Subcutaneous adipose tissue (tissue), 4 donors: ENCODE data around the gene IL18RAP. TPM values are rescaled to one million over a fixed set of nuclear protein-coding genes. Genes with fewer than 3 reads are reported as not detected.

Experiments
- CTCF ChIP-seq: fragments of 450-650 bp; IDR thresholded peaks from one replicate; pipeline ENCODE4 v1.5.1; 2016; ENCODE audit warnings: low read depth, mild to moderate bottlenecking, control low read depth, antibody characterized with exemption, moderate library complexity
- total RNA-seq, 4 donors: library from RNA; depleted of rRNA; stranded (reverse); fragments of >200 nt; gene quantifications; one replicate each; pipeline ENCODE4 v1.1.0, GENCODE V29; 2016

Gene IL18RAP
- total RNA-seq, 4 donors from 2014 or later = 2.0 to 7.2 (median 3.6) TPM

- TF ChIP-seq CTCF = no peak
Measured at GRCh38 chr2:102442967-102443828, 20.2 kb downstream of the IL18RAP start.

- TF ChIP-seq CTCF = no peak
Measured at GRCh38 chr2:102444233-102444632, 21.3 kb downstream of the IL18RAP start.

- TF ChIP-seq CTCF = no peak
Measured at GRCh38 chr2:102446936-102447335, 24.0 kb downstream of the IL18RAP start.

GRCh38 chr2:102449370-102449974 lies 26.5 kb downstream of the IL18RAP start:
- no peak for TF ChIP-seq CTCF

GRCh38 chr2:102451968-102452367 lies 29.0 kb downstream of the IL18RAP start:
- no peak for TF ChIP-seq CTCF

- TF ChIP-seq CTCF = no peak
Measured at GRCh38 chr2:102453501-102453900, 30.5 kb downstream of the IL18RAP start.

GRCh38 chr2:102455061-102455670 lies 32.2 kb downstream of the IL18RAP start:
- TF ChIP-seq CTCF = no peak
